ENCODE results near the gene SLC25A19. TPM values are rescaled to one million over a fixed set of nuclear protein-coding genes. Genes with fewer than 3 reads are reported as not detected.

Gene SLC25A19
- total and polyA plus RNA-seq, 9 of the 15 experiments (the other 6 are each of a cell fraction or from before 2014, with no cell fraction given) = 33.4 to 76.6 (median 55.3) TPM

- TF ChIP-seq, protein P1, sequence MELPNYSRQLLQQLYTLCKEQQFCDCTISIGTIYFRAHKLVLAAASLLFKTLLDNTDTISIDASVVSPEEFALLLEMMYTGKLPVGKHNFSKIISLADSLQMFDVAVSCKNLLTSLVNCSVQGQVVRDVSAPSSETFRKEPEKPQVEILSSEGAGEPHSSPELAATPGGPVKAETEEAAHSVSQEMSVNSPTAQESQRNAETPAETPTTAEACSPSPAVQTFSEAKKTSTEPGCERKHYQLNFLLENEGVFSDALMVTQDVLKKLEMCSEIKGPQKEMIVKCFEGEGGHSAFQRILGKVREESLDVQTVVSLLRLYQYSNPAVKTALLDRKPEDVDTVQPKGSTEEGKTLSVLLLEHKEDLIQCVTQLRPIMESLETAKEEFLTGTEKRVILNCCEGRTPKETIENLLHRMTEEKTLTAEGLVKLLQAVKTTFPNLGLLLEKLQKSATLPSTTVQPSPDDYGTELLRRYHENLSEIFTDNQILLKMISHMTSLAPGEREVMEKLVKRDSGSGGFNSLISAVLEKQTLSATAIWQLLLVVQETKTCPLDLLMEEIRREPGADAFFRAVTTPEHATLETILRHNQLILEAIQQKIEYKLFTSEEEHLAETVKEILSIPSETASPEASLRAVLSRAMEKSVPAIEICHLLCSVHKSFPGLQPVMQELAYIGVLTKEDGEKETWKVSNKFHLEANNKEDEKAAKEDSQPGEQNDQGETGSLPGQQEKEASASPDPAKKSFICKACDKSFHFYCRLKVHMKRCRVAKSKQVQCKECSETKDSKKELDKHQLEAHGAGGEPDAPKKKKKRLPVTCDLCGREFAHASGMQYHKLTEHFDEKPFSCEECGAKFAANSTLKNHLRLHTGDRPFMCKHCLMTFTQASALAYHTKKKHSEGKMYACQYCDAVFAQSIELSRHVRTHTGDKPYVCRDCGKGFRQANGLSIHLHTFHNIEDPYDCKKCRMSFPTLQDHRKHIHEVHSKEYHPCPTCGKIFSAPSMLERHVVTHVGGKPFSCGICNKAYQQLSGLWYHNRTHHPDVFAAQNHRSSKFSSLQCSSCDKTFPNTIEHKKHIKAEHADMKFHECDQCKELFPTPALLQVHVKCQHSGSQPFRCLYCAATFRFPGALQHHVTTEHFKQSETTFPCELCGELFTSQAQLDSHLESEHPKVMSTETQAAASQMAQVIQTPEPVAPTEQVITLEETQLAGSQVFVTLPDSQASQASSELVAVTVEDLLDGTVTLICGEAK (IDR thresholded peaks at IDR 0.05) = peak; percentile 66
- TF ChIP-seq, protein P1 (CRISPR knock-in tag; IDR thresholded peaks at IDR 0.05) = no peak
- TF ChIP-seq SMAD1 (IDR thresholded peaks at IDR 0.05; ENCODE audit: low read depth, low read length, partially characterized antibody) (no peak), BRF1 (IDR thresholded peaks at IDR 0.05; ENCODE audit: borderline replicate concordance, extremely low read depth, insufficient read length) (no peak), ZNF23 (CRISPR knock-in tag; IDR thresholded peaks at IDR 0.05) (no peak), JUNB (CRISPR knock-in tag; conservative IDR thresholded peaks at IDR 0.05) (no peak), ZNF311 (CRISPR knock-in tag; IDR thresholded peaks at IDR 0.05) (no peak), CSDE1 (IDR thresholded peaks at IDR 0.05) (no peak), DPF2 (IDR thresholded peaks at IDR 0.05) (peak; percentile 60; the same call in 1 of the 2 replicates), CEBPG (CRISPR knock-in tag; IDR thresholded peaks at IDR 0.05) (0 out of 2 replicates have a peak, but pooled peaks have one; percentile 8), CEBPG (tag; conservative IDR thresholded peaks at IDR 0.05 in 1 of 2, IDR thresholded peaks at IDR 0.05 in 1 of 2) (no peak), NR2C2 (CRISPR knock-in tag; IDR thresholded peaks at IDR 0.05) (no peak), NR2C2 (tag; IDR thresholded peaks at IDR 0.05) (peak; percentile 37; the same call in 1 of the 2 replicates), ESRRA (IDR thresholded peaks at IDR 0.05; ENCODE audit: borderline replicate concordance, low read depth) (peak; percentile 8; the same call in 1 of the 2 replicates)
- TF ChIP-seq, protein P2, sequence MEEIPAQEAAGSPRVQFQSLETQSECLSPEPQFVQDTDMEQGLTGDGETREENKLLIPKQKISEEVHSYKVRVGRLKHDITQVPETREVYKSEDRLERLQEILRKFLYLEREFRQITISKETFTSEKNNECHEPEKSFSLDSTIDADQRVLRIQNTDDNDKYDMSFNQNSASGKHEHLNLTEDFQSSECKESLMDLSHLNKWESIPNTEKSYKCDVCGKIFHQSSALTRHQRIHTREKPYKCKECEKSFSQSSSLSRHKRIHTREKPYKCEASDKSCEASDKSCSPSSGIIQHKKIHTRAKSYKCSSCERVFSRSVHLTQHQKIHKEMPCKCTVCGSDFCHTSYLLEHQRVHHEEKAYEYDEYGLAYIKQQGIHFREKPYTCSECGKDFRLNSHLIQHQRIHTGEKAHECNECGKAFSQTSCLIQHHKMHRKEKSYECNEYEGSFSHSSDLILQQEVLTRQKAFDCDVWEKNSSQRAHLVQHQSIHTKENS (CRISPR knock-in tag; IDR thresholded peaks at IDR 0.05) = no peak
- TF ChIP-seq, protein P3, sequence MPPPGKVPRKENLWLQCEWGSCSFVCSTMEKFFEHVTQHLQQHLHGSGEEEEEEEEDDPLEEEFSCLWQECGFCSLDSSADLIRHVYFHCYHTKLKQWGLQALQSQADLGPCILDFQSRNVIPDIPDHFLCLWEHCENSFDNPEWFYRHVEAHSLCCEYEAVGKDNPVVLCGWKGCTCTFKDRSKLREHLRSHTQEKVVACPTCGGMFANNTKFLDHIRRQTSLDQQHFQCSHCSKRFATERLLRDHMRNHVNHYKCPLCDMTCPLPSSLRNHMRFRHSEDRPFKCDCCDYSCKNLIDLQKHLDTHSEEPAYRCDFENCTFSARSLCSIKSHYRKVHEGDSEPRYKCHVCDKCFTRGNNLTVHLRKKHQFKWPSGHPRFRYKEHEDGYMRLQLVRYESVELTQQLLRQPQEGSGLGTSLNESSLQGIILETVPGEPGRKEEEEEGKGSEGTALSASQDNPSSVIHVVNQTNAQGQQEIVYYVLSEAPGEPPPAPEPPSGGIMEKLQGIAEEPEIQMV (tag; conservative IDR thresholded peaks at IDR 0.05; ENCODE audit: low read depth) = no peak
These were observed 6.2 kb upstream of the SLC25A19 start (continued) for GRCh38 chr17:75295201-75296158.
